Hair follicle dermal papilla cell (primary cell): ENCODE results near the gene IL36B. TPM values are rescaled to one million over a fixed set of nuclear protein-coding genes. Genes with fewer than 3 reads are reported as not detected.

Experiments used
- small RNA-seq: library from RNA; depleted of rRNA; stranded (forward); fragments of <200 nt; gene quantifications from one replicate; pipeline ENCODE3, GENCODE V24; 2012
- total RNA-seq: library from RNA; depleted of rRNA; stranded (reverse); fragments of >200 nt; gene quantifications from 2 replicates; pipeline ENCODE4 v1.2.3, GENCODE V29; 2012

Gene IL36B
- not detected in 2 replicates for total RNA-seq

GRCh38 chr2:113052396-113052917 lies at the start of gene IL36B:
Gene IL36B (minus strand): TSS chr2:113052867.

GRCh38 chr2:113067681-113068080 lies 15.0 kb upstream of the IL36B start, which contains the start of gene IL1F10:
Gene IL1F10 (plus strand): TSS chr2:113067970. CDS start chr2:113072739, 4,769 bp downstream.

GRCh38 chr2:113058998-113059960 lies 6.6 kb upstream of the IL36B start, which contains the start of gene IL36RN:
Gene IL36RN (plus strand): TSS chr2:113059198. CDS start chr2:113059439, 241 bp downstream.

GRCh38 chr2:113005030-113005509 lies 47.6 kb downstream of the IL36B start, which contains the start of gene IL36A:
Gene IL36A (plus strand): TSS chr2:113005459. CDS start chr2:113005872, 413 bp downstream.

GRCh38 chr2:112977559-112978056 lies 75.1 kb downstream of the IL36B start, which contains the start of gene IL36G:
Gene IL36G (plus strand): TSS chr2:112978006. CDS start chr2:112978639, 633 bp downstream.

Small RNA genes within 50 kb of the gene (small RNA-seq; reads per million reads assigned to genes)
- gene HMGN2P23, result not detected
- not detected for gene RNU6-1180P

Other genes with a start within 250 kb of the IL36B start
- 0.36 and 0.97 TPM in 2 replicates for gene IL1B, start 216.1 kb downstream of the IL36B start, total RNA-seq
- gene IL37, start 141.7 kb downstream of the IL36B start, total RNA-seq, result not detected in 2 replicates
- not detected in 2 replicates for gene IL36G, start 74.9 kb downstream of the IL36B start, total RNA-seq
- not detected in 2 replicates for gene IL36A, start 47.4 kb downstream of the IL36B start, total RNA-seq
- not detected in 2 replicates for gene IL36RN, start 6.3 kb upstream of the IL36B start, total RNA-seq
- gene IL1F10, start 15.1 kb upstream of the IL36B start, total RNA-seq, result not detected in 2 replicates
- gene IL1RN, start 74.7 kb upstream of the IL36B start, total RNA-seq, result 0.16 and 0.61 TPM in 2 replicates
- 9.4 and 13.6 TPM in 2 replicates for gene PSD4, start 121.1 kb upstream of the IL36B start, total RNA-seq
- gene PAX8, start 226.1 kb upstream of the IL36B start, total RNA-seq, result 9.2 and 19.8 TPM in 2 replicates